ENCODE data around the gene SNX25.

- TF ChIP-seq, protein P1, sequence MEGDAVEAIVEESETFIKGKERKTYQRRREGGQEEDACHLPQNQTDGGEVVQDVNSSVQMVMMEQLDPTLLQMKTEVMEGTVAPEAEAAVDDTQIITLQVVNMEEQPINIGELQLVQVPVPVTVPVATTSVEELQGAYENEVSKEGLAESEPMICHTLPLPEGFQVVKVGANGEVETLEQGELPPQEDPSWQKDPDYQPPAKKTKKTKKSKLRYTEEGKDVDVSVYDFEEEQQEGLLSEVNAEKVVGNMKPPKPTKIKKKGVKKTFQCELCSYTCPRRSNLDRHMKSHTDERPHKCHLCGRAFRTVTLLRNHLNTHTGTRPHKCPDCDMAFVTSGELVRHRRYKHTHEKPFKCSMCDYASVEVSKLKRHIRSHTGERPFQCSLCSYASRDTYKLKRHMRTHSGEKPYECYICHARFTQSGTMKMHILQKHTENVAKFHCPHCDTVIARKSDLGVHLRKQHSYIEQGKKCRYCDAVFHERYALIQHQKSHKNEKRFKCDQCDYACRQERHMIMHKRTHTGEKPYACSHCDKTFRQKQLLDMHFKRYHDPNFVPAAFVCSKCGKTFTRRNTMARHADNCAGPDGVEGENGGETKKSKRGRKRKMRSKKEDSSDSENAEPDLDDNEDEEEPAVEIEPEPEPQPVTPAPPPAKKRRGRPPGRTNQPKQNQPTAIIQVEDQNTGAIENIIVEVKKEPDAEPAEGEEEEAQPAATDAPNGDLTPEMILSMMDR (IDR thresholded peaks at IDR 0.05; ENCODE audit: insufficient read depth, low read depth, low read length): no peak
- TF ChIP-seq EZH2 (IDR thresholded peaks at IDR 0.05; ENCODE audit: insufficient read depth, low read length): no peak
These were observed 27.8 kb downstream of the SNX25 start for GRCh38 chr4:185237175-185237574.
